GM13977 (cell line): ENCODE measurements around the gene RPS19BP1.

Experiments
- DNase-seq: peaks from one replicate; pipeline ENCODE4 v3.0.0; 2012; ENCODE audit warnings: low spot score
- CTCF ChIP-seq: IDR thresholded peaks from 2 replicates; pipeline ENCODE4 v1.5.1; 2012; ENCODE audit warnings: mild to moderate bottlenecking, control low read depth; ENCODE audit not compliant: insufficient read depth; ENCODE audit errors: extremely low read depth, missing control alignments
- in situ Hi-C: fragments of 300-500 bp; cut with MboI; formaldehyde crosslinking; loops from one replicate; pipeline ENCODE4 v1.12.0; 2022; ENCODE audit warnings: low sequenced_read_pairs, low pct_unique_long_range_greater_than_20kb, mixed read lengths, inconsistent platforms; ENCODE audit not compliant: unreplicated experiment

The RPS19BP1 gene

GRCh38 chr22:39568278-39568981 lies 35.9 kb upstream of the RPS19BP1 start:
- no peak for DNase-seq
- in situ Hi-C loops, result no loop called here
- no peak for TF ChIP-seq CTCF

- no peak for TF ChIP-seq CTCF
- in situ Hi-C loops, result no loop called here
These were observed 34.8 kb upstream of the RPS19BP1 start for GRCh38 chr22:39567135-39567946.

GRCh38 chr22:39565414-39565944 lies 32.9 kb upstream of the RPS19BP1 start:
- in situ Hi-C loops, result no loop called here
- no peak for TF ChIP-seq CTCF
- no peak for DNase-seq

More at GRCh38 chr22:39567135-39567946, 34.8 kb upstream of the RPS19BP1 start:
- no peak for DNase-seq

- DNase-seq, result no peak
- in situ Hi-C loops, result no loop called here
- no peak for TF ChIP-seq CTCF
These were observed 31.3 kb upstream of the RPS19BP1 start for GRCh38 chr22:39563571-39564428.

- no peak for DNase-seq
- in situ Hi-C loops, result no loop called here
- TF ChIP-seq CTCF, result no peak
These were observed 30.4 kb upstream of the RPS19BP1 start for GRCh38 chr22:39562839-39563489.
